SK-N-MC (cell line): Measurements from ENCODE around the gene FARSA.

Experiments
- EZH2 ChIP-seq: fragments of 200-600 bp; sonication (generic); IDR thresholded peaks from one replicate; pipeline ENCODE4 v1.6.1; 2017; ENCODE audit warnings: antibody characterized with exemption
- POLR2AphosphoS5 ChIP-seq: IDR thresholded peaks from 2 replicates; pipeline ENCODE4 v1.6.1; 2012; ENCODE audit warnings: mild to moderate bottlenecking, low read depth, low read length, borderline replicate concordance

DNA sequence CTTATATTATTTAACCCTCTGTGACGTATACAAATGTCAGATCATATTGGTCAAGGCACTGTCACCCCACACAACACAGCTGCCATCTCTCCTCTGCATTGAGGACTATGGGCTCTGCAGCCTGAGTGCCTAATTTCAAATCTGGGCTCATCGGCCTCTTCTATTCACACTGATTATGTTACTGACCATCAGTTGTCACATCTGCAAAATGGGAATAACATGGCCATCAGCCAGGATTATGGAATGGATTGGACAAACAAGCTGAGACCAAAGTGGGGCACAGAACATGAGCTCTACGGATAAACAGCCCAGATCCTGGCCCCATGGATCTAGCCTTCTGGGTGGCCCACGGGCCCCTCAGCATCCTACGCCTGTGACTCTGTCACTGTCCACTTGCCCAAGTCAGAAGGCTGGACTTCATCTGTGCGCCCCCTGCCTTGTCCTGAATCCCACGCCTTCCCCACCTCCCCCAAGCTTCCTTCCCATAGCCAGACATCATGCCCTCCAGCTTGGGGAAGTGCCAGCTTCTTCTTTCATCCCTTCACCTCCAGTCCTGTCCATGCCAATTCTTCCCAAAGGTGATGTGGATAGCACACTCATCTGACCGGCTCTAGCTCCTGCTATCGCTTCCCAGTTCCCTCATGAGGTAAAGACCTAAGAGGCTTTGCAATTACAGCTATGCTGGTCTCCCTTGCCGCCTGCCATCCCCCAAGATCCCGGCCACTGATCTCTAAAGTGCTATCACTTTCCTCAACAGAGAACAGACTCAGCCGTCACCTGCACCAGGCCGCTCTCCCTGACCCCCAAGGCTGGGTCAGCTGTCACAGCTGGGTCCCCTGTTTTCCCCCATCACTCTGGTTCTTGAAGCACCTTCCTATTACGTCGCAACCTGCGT lies 872 bp downstream of the FARSA start:
- TF ChIP-seq POLR2AphosphoS5: no peak
- no peak for TF ChIP-seq EZH2
